Measurements from ENCODE around the gene HS6ST1. TPM values are rescaled to one million over a fixed set of nuclear protein-coding genes. Genes with fewer than 3 reads are reported as not detected.

Gene HS6ST1
- total and polyA plus RNA-seq, 10 donors: 7.2 to 99.5 (median 57.0) TPM

GRCh38 chr2:128232965-128233789, 85.5 kb downstream of the HS6ST1 start:
- peak overlapping the region in 6 of 8 donors; percentile 26 to 82 (median 55) for H3K27ac ChIP-seq

GRCh38 chr2:128228894-128229293, 89.8 kb downstream of the HS6ST1 start:
- Histone ChIP-seq H3K4me3 (no peak overlapping the region), H3K27me3 (replicated peaks in 1 of 7) (peaks cover 0 to 17% (median 3%) of the 10 kb centered on the region in 7 donors), H3K9me3 (peaks cover 0 to 9% (median 0%) of the 10 kb centered on the region in 8 donors), H3K36me3 (no peaks in the 10 kb centered on the region), H3K4me1 (peaks cover 3 to 16% (median 9%) of the 10 kb centered on the region in 6 donors), H3K27ac (no peak overlapping the region)
- TF ChIP-seq CTCF (IDR thresholded peaks at IDR 0.05 in 8 of 11, conservative IDR thresholded peaks at IDR 0.05 in 3 of 11): no peak
- TF ChIP-seq POLR2AphosphoS5 (IDR thresholded peaks at IDR 0.05): no peak
- no peak for TF ChIP-seq POLR2A (IDR thresholded peaks at IDR 0.05)
- intact Hi-C loops (cut with DNase I; ENCODE audit: low total_unique reads): no loop called here
- DNase-seq: no peak

More at GRCh38 chr2:128232965-128233789, 85.5 kb downstream of the HS6ST1 start:
- peak overlapping the region; percentile 57 to 86 (median 72) for H3K4me3 ChIP-seq
- peaks cover 3 to 18% (median 9%) of the 10 kb centered on the region in 6 donors for H3K4me1 ChIP-seq
- H3K27me3 ChIP-seq (replicated peaks in 1 of 7): peaks cover 0 to 17% (median 3%) of the 10 kb centered on the region in 7 donors
- no peaks in the 10 kb centered on the region for H3K36me3 ChIP-seq
- 0 to 1% (median 0%) methylated on average over 39 to 84 of the region's 84 CpGs for WGBS, 5 donors
- TF ChIP-seq POLR2A (IDR thresholded peaks at IDR 0.05): no peak
- TF ChIP-seq POLR2AphosphoS5 (IDR thresholded peaks at IDR 0.05): peak in 2 of 3 donors; percentile 55 to 77
- peak; percentile 73 to 97 (median 93) for TF ChIP-seq CTCF (IDR thresholded peaks at IDR 0.05 in 8 of 11, conservative IDR thresholded peaks at IDR 0.05 in 3 of 11)
- DNase-seq: peak; percentile 98
- no peaks in the 10 kb centered on the region for H3K9me3 ChIP-seq
- intact Hi-C loops (cut with DNase I; ENCODE audit: low total_unique reads): no loop called here

GRCh38 chr2:128227862-128228261, 90.8 kb downstream of the HS6ST1 start:
- no peak for TF ChIP-seq POLR2AphosphoS5 (IDR thresholded peaks at IDR 0.05)
- no peak for TF ChIP-seq CTCF (IDR thresholded peaks at IDR 0.05 in 8 of 11, conservative IDR thresholded peaks at IDR 0.05 in 3 of 11)
- no peak for TF ChIP-seq POLR2A (IDR thresholded peaks at IDR 0.05)
- Histone ChIP-seq H3K36me3 (no peaks in the 10 kb centered on the region), H3K27me3 (replicated peaks in 1 of 7) (peaks cover 0 to 14% (median 3%) of the 10 kb centered on the region in 7 donors), H3K4me1 (peaks cover 0 to 6% (median 5%) of the 10 kb centered on the region in 6 donors), H3K9me3 (peaks cover 0 to 9% (median 0%) of the 10 kb centered on the region in 8 donors), H3K27ac (no peak overlapping the region), H3K4me3 (no peak overlapping the region)
- WGBS, 5 donors: 94 to 100% (median 100%) methylated on average over 1 of the region's 1 CpG
- no peak for DNase-seq
- intact Hi-C loops (cut with DNase I; ENCODE audit: low total_unique reads): no loop called here

- intact Hi-C loops (cut with DNase I; ENCODE audit: low total_unique reads): no loop called here
- WGBS, 5 donors: 76 to 84% (median 79%) methylated on average over 7 to 8 of the region's 8 CpGs
Observed at GRCh38 chr2:128219891-128220290, 98.8 kb downstream of the HS6ST1 start.

More at GRCh38 chr2:128219891-128220290, 98.8 kb downstream of the HS6ST1 start:
- DNase-seq: no peak
- no peak for TF ChIP-seq CTCF (IDR thresholded peaks at IDR 0.05 in 8 of 11, conservative IDR thresholded peaks at IDR 0.05 in 3 of 11)
- TF ChIP-seq POLR2A (IDR thresholded peaks at IDR 0.05): no peak
- no peak for TF ChIP-seq POLR2AphosphoS5 (IDR thresholded peaks at IDR 0.05)
- H3K27ac ChIP-seq: no peak overlapping the region
- no peak overlapping the region for H3K4me3 ChIP-seq
- no peaks in the 10 kb centered on the region for H3K9me3 ChIP-seq
- peaks cover 0 to 3% (median 0%) of the 10 kb centered on the region in 7 donors for H3K27me3 ChIP-seq (replicated peaks in 1 of 7)
- H3K4me1 ChIP-seq: peaks cover 0 to 9% (median 0%) of the 10 kb centered on the region in 6 donors
- H3K36me3 ChIP-seq: no peaks in the 10 kb centered on the region

All from spleen (tissue), 11 donors.